H9 (cell line): ENCODE data around the gene GRIK3. TPM values are rescaled to one million over a fixed set of nuclear protein-coding genes. Genes with fewer than 3 reads are reported as not detected.
A peak's percentile ranks its signal among the peaks of the same experiment; 100 is the strongest.

Experiments
- DNase-seq: peaks from one replicate; pipeline ENCODE4 v3.0.0-alpha.2; 2017
- H2AFZ ChIP-seq: one replicate; pipeline ENCODE4 v1.6.1; 2013; ENCODE audit warnings: mild to moderate bottlenecking, low read length, control low read depth, moderate library complexity
- H2AK5ac ChIP-seq: 2 replicates; pipeline ENCODE4 v1.6.1; 2013; ENCODE audit warnings: low read length, control low read depth, mixed read lengths; ENCODE audit not compliant: insufficient read length
- H2BK120ac ChIP-seq: one replicate; pipeline ENCODE4 v1.6.1; 2013; ENCODE audit warnings: low read depth, mild to moderate bottlenecking, low read length, control low read depth, inconsistent platforms; ENCODE audit not compliant: poor library complexity, severe bottlenecking
- H2BK12ac ChIP-seq: 2 replicates; pipeline ENCODE4 v1.6.1; 2013; ENCODE audit warnings: low read length, control low read depth, mixed read lengths, low read depth; ENCODE audit not compliant: insufficient read length
- H2BK15ac ChIP-seq: 2 replicates; pipeline ENCODE4 v1.6.1; 2013; ENCODE audit warnings: low read depth, low read length, control low read depth
- H2BK20ac ChIP-seq: one replicate; pipeline ENCODE4 v1.6.1; 2013; ENCODE audit warnings: low read depth, mild to moderate bottlenecking, low read length, control low read depth, inconsistent platforms; ENCODE audit not compliant: poor library complexity, severe bottlenecking
- H2BK5ac ChIP-seq: 2 replicates; pipeline ENCODE4 v1.6.1; 2013; ENCODE audit warnings: low read length, control low read depth, mixed read lengths; ENCODE audit not compliant: insufficient read length
- H3K14ac ChIP-seq: 2 replicates; pipeline ENCODE4 v1.6.1; 2013; ENCODE audit warnings: low read length, control low read depth; ENCODE audit not compliant: insufficient read depth
- H3K18ac ChIP-seq: 2 replicates; pipeline ENCODE4 v1.6.1; 2013; ENCODE audit warnings: low read depth, mild to moderate bottlenecking, mixed read lengths, low read length, control low read depth; ENCODE audit not compliant: insufficient read length
- H3K23ac ChIP-seq: 2 replicates; pipeline ENCODE4 v1.6.1; 2013; ENCODE audit warnings: low read length, control low read depth, mixed read lengths, low read depth; ENCODE audit not compliant: insufficient read length
- H3K23me2 ChIP-seq: 2 replicates; pipeline ENCODE4 v1.6.1; 2013; ENCODE audit warnings: low read depth, mild to moderate bottlenecking, mixed read lengths, low read length, control low read depth; ENCODE audit not compliant: insufficient read length, poor library complexity, severe bottlenecking
- H3K27ac ChIP-seq: 2 replicates; pipeline ENCODE4 v1.5.1; 2013; ENCODE audit warnings: low read length, control low read depth, mixed read lengths, low read depth; ENCODE audit not compliant: insufficient read length
- H3K27me3 ChIP-seq: 2 replicates; pipeline ENCODE4 v1.6.1; 2013; ENCODE audit warnings: low read length, control low read depth, inconsistent platforms; ENCODE audit not compliant: insufficient read depth
- H3K4ac ChIP-seq: 2 replicates; pipeline ENCODE4 v1.6.1; 2013; ENCODE audit warnings: low read depth, mild to moderate bottlenecking, control low read depth, inconsistent platforms, low read length, moderate library complexity
- H3K4me1 ChIP-seq: 2 replicates; pipeline ENCODE4 v1.6.1; 2013; ENCODE audit warnings: low read length, control low read depth, inconsistent platforms; ENCODE audit not compliant: insufficient read depth
- H3K4me2 ChIP-seq: 2 replicates; pipeline ENCODE4 v1.6.1; 2013; ENCODE audit warnings: low read length, control low read depth, mixed read lengths; ENCODE audit not compliant: insufficient read length, insufficient read depth
- H3K56ac ChIP-seq: 2 replicates; pipeline ENCODE4 v1.6.1; 2013; ENCODE audit warnings: low read depth, mild to moderate bottlenecking, mixed read lengths, low read length, control low read depth; ENCODE audit not compliant: insufficient read length
- H3K79me1 ChIP-seq: 2 replicates; pipeline ENCODE4 v1.6.1; 2013; ENCODE audit warnings: low read depth, mild to moderate bottlenecking, moderate library complexity, low read length, control low read depth, inconsistent platforms; ENCODE audit not compliant: insufficient read depth, poor library complexity, severe bottlenecking
- H3K79me2 ChIP-seq: 2 replicates; pipeline ENCODE4 v1.6.1; 2013; ENCODE audit warnings: low read length, control low read depth, inconsistent platforms; ENCODE audit not compliant: insufficient read depth
- H3K9ac ChIP-seq: 2 replicates; pipeline ENCODE4 v1.6.1; 2013; ENCODE audit warnings: low read length, control low read depth, mixed read lengths; ENCODE audit not compliant: insufficient read length; ENCODE audit errors: extremely low read depth
- H3K9me3 ChIP-seq: one replicate; pipeline ENCODE4 v1.6.1; 2013; ENCODE audit warnings: low read depth, low read length, inconsistent platforms; ENCODE audit not compliant: control insufficient read depth
- H3T11ph ChIP-seq: one replicate; pipeline ENCODE4 v1.6.1; 2013; ENCODE audit warnings: mild to moderate bottlenecking, low read length, control low read depth, inconsistent platforms
- H4K20me1 ChIP-seq: one replicate; pipeline ENCODE4 v1.6.1; 2013; ENCODE audit not compliant: control insufficient read depth, insufficient read length, insufficient read depth
- H4K5ac ChIP-seq: 2 replicates; pipeline ENCODE4 v1.6.1; 2013; ENCODE audit warnings: low read depth, mild to moderate bottlenecking, mixed read lengths, low read length, control low read depth; ENCODE audit not compliant: insufficient read length
- H4K8ac ChIP-seq: replicated peaks from 2 replicates; pipeline ENCODE4 v1.6.1; 2013; ENCODE audit warnings: low read length, control low read depth, mixed read lengths, low read depth; ENCODE audit not compliant: insufficient read length
- H4K91ac ChIP-seq: 2 replicates; pipeline ENCODE4 v1.6.1; 2013; ENCODE audit warnings: low read depth, mild to moderate bottlenecking, moderate library complexity, mixed read lengths, low read length, control low read depth; ENCODE audit not compliant: insufficient read length
- H3K27ac Mint-ChIP-seq, 3 experiments: 2 replicates in 2 of 3; 3 replicates in 1 of 3; pipeline ENCODE4 v1.8.0; 2020 to 2021; ENCODE audit warnings: mixed read lengths in 3 of 3, mild to moderate bottlenecking in 1 of 3, moderate library complexity in 1 of 3
- H3K27me3 Mint-ChIP-seq: 2 replicates; pipeline ENCODE4 v1.8.0; 2021; ENCODE audit warnings: low read depth, mild to moderate bottlenecking, moderate library complexity, mixed read lengths
- H3K36me3 Mint-ChIP-seq, 3 experiments: 2 replicates in 2 of 3; 3 replicates in 1 of 3; pipeline ENCODE4 v1.8.0; 2020 to 2021; ENCODE audit warnings: low read depth in 3 of 3, mixed read lengths in 3 of 3; ENCODE audit not compliant: insufficient read depth in 1 of 3
- H3K4me1 Mint-ChIP-seq, 2 experiments: 2 replicates each; pipeline ENCODE4 v1.8.0; 2020; ENCODE audit warnings: mixed read lengths in 2 of 2
- H3K4me3 Mint-ChIP-seq, 2 experiments: 2 replicates in 1 of 2; 3 replicates in 1 of 2; pipeline ENCODE4 v1.8.0; 2020 to 2021; ENCODE audit warnings: mild to moderate bottlenecking in 2 of 2, mixed read lengths in 2 of 2, moderate library complexity in 1 of 2
- H3K9me3 Mint-ChIP-seq, 2 experiments: 2 replicates in 1 of 2; 3 replicates in 1 of 2; pipeline ENCODE4 v1.8.0; 2020; ENCODE audit warnings: mild to moderate bottlenecking in 2 of 2, mixed read lengths in 2 of 2, moderate library complexity in 1 of 2
- CTCF ChIP-seq: fragments of 200-600 bp; sonication (generic); conservative IDR thresholded peaks from 3 replicates; pipeline ENCODE4 v1.8.0; 2021; ENCODE audit warnings: antibody characterized with exemption, mild to moderate bottlenecking
- WGBS: extraction: QIAGEN DNeasy Blood & Tissue Kit; methylation state at CpG from one replicate; pipeline ENCODE4 v1.1.7; 2013; ENCODE audit warnings: missing lambda C conversion rate, low lambda C conversion rate, mixed read lengths; ENCODE audit not compliant: insufficient read length; ENCODE audit errors: extremely low coverage; 5-methylcytosine and 5-hydroxymethylcytosine counted together
- total RNA-seq: library from RNA; stranded (reverse); gene quantifications from 2 replicates; pipeline ENCODE4 v1.2.1, GENCODE V29; 2021

The GRIK3 gene
- total RNA-seq, 1 experiment from 2014 or later: 1.7 TPM

GRCh38 chr1:36766481-36766880 lies 267.8 kb downstream of the GRIK3 start:
- Histone ChIP-seq H3K56ac (no peak overlapping the region), H2BK20ac (no peak overlapping the region), H3K79me1 (no peaks in the 10 kb centered on the region), H4K20me1 (no peaks in the 10 kb centered on the region), H3K23ac (no peak overlapping the region), H3K18ac (no peak overlapping the region), H4K8ac (no peak overlapping the region), H3K23me2 (no peaks in the 10 kb centered on the region), H3K4ac (no peak overlapping the region), H2BK12ac (no peak overlapping the region), H4K91ac (no peak overlapping the region), H3T11ph (no peak overlapping the region), H3K79me2 (no peaks in the 10 kb centered on the region), H3K9ac (no peak overlapping the region), H3K4me2 (no peak overlapping the region), H3K27me3 (no peaks in the 10 kb centered on the region; the same call in 1 of the 2 replicates), H2BK15ac (no peak overlapping the region), H3K9me3 (no peaks in the 10 kb centered on the region), H2BK120ac (no peak overlapping the region), H2BK5ac (no peak overlapping the region), H3K4me1 (peaks cover 22% of the 10 kb centered on the region; the same call in 1 of the 2 replicates), H3K27ac (no peak overlapping the region), H2AK5ac (no peak overlapping the region), H3K14ac (no peak overlapping the region), H4K5ac (no peak overlapping the region), H2AFZ (no peak overlapping the region)
- no peaks in the 10 kb centered on the region for H3K36me3 Mint-ChIP-seq
- peaks cover 52 to 55% of the 10 kb centered on the region in 2 experiments for H3K4me1 Mint-ChIP-seq
- no peak for DNase-seq
- WGBS: no CpG with 5 or more reads among the region's 4 CpGs
- H3K27me3 Mint-ChIP-seq: peaks cover 4% of the 10 kb centered on the region
- H3K9me3 Mint-ChIP-seq: peaks cover 0 to 3% of the 10 kb centered on the region in 2 experiments; a peak in 2 of 5 replicates
- H3K27ac Mint-ChIP-seq: peak overlapping the region in 1 of 3 experiments; percentile 65; a peak in 1 of 7 replicates
- H3K4me3 Mint-ChIP-seq: no peak overlapping the region
- TF ChIP-seq CTCF: no peak
